HS-5 (cell line): Measurements from ENCODE around the gene LIN7B.
"Not testable (repeated sequence)": the region's sequence is repeated elsewhere in the genome, so short reads cannot be mapped to it uniquely, and the experiment has no call there.

ENCODE experiments used
- DNase-seq: peaks from one replicate; pipeline ENCODE4 v3.0.0-alpha.2; 2012; ENCODE audit warnings: low read depth

LIN7B gene

GRCh38 chr19:49119411-49120324 lies 5.5 kb downstream of the LIN7B start, which contains the start of gene PPFIA3:
Gene PPFIA3 (plus strand): TSS chr19:49119544. CDS start chr19:49127874, 8,330 bp downstream.
- DNase-seq = no peak

GRCh38 chr19:49120325-49120683 lies 6.1 kb downstream of the LIN7B start:
- no peak for DNase-seq

GRCh38 chr19:49120868-49121267 lies 6.7 kb downstream of the LIN7B start:
- no peak for DNase-seq

GRCh38 chr19:49121841-49122240 lies 7.7 kb downstream of the LIN7B start:
- DNase-seq = not testable (repeated sequence)

- DNase-seq = not testable (repeated sequence)
Observed at GRCh38 chr19:49123285-49123684, 9.1 kb downstream of the LIN7B start.

GRCh38 chr19:49125025-49125731 lies 11.0 kb downstream of the LIN7B start:
- no peak for DNase-seq

GRCh38 chr19:49126575-49126974 lies 12.4 kb downstream of the LIN7B start:
- no peak for DNase-seq

GRCh38 chr19:49127225-49127624 lies 13.1 kb downstream of the LIN7B start:
- not testable (repeated sequence) for DNase-seq

- peak; percentile 94 for DNase-seq
Observed at GRCh38 chr19:49127674-49128544, 13.7 kb downstream of the LIN7B start.

GRCh38 chr19:49128545-49129237 lies 14.5 kb downstream of the LIN7B start:
- DNase-seq = no peak

- no peak for DNase-seq
Observed at GRCh38 chr19:49129238-49129583, 15.0 kb downstream of the LIN7B start.

GRCh38 chr19:49130325-49130724 lies 16.2 kb downstream of the LIN7B start:
- DNase-seq = no peak

- DNase-seq = no peak
Observed at GRCh38 chr19:49132974-49133609, 18.9 kb downstream of the LIN7B start.

GRCh38 chr19:49133621-49134454 lies 19.7 kb downstream of the LIN7B start:
- DNase-seq = no peak

GRCh38 chr19:49135686-49136085 lies 21.5 kb downstream of the LIN7B start:
- no peak for DNase-seq

- DNase-seq = no peak
Observed at GRCh38 chr19:49136771-49137171, 22.6 kb downstream of the LIN7B start.

GRCh38 chr19:49140951-49141350 lies 26.8 kb downstream of the LIN7B start:
- no peak for DNase-seq

- DNase-seq = no peak
Observed at GRCh38 chr19:49141352-49141751, 27.2 kb downstream of the LIN7B start.

GRCh38 chr19:49142866-49143335 lies 28.7 kb downstream of the LIN7B start:
- DNase-seq = peak; percentile 56
